HFFc6 (cell line): ENCODE measurements around the gene PLEKHM2. TPM values are rescaled to one million over a fixed set of nuclear protein-coding genes. Genes with fewer than 3 reads are reported as not detected.

Source experiments
- DNase-seq: peaks from one replicate; pipeline ENCODE4 v3.0.0-alpha.2; 2018
- H3K27ac Mint-ChIP-seq: 2 replicates; pipeline ENCODE4 v1.8.0; 2020; ENCODE audit warnings: mild to moderate bottlenecking, mixed read lengths
- H3K27me3 Mint-ChIP-seq: 2 replicates; pipeline ENCODE4 v1.8.0; 2021; ENCODE audit warnings: mild to moderate bottlenecking, moderate library complexity, mixed read lengths; ENCODE audit not compliant: insufficient read depth
- H3K36me3 Mint-ChIP-seq: 2 replicates; pipeline ENCODE4 v1.8.0; 2021; ENCODE audit warnings: low read depth, mixed read lengths
- H3K4me1 Mint-ChIP-seq: 2 replicates; pipeline ENCODE4 v1.8.0; 2020; ENCODE audit warnings: low read depth, mixed read lengths
- H3K4me3 Mint-ChIP-seq: 2 replicates; pipeline ENCODE4 v1.8.0; 2020; ENCODE audit warnings: mild to moderate bottlenecking, moderate library complexity, mixed read lengths
- H3K9me3 Mint-ChIP-seq: 2 replicates; pipeline ENCODE4 v1.8.0; 2020; ENCODE audit warnings: mild to moderate bottlenecking, mixed read lengths
- total RNA-seq, 6 experiments: library from RNA; stranded (reverse); fragmentation: NEBNext Ultra II Directional; extraction: Animal tissue kit (Norgen Biotek cat#: 25700); gene quantifications; 2 replicates in 1 of 6; 3 replicates in 5 of 6; pipeline ENCODE4 v1.2.3, GENCODE V29; 2021
- TF ChIP-seq, protein P1 (sequence below): fragments of 200-600 bp; sonication (generic); IDR thresholded peaks from 2 replicates; pipeline ENCODE4 v1.5.0; 2021; ENCODE audit warnings: antibody characterized with exemption, mild to moderate bottlenecking

Gene PLEKHM2
- total RNA-seq, 6 experiments from 2014 or later, result 61.5 to 70.5 (median 66.0) TPM

DNA sequence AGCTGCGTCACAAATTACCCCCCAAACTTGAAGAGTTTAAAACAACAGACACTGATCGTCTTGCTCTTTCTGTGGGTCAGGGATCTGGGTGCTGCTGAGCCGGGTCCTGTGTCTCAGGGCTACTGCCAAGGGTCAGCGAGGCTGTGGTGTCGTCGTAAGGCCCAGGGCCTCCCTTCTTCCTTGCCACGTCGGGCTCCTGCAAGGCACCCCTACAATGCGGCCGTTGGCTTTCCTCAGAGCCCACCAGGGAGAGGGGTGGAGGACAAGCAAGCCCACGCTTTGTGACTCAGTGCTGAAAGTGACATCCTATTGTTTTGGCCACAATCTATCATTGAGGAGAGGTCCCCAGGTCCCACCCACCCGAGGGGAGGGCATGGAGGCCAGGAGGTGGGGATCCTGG, 66.8 kb downstream of the PLEKHM2 start:
- H3K27ac Mint-ChIP-seq, result no peak overlapping the region
- TF ChIP-seq, protein P1, sequence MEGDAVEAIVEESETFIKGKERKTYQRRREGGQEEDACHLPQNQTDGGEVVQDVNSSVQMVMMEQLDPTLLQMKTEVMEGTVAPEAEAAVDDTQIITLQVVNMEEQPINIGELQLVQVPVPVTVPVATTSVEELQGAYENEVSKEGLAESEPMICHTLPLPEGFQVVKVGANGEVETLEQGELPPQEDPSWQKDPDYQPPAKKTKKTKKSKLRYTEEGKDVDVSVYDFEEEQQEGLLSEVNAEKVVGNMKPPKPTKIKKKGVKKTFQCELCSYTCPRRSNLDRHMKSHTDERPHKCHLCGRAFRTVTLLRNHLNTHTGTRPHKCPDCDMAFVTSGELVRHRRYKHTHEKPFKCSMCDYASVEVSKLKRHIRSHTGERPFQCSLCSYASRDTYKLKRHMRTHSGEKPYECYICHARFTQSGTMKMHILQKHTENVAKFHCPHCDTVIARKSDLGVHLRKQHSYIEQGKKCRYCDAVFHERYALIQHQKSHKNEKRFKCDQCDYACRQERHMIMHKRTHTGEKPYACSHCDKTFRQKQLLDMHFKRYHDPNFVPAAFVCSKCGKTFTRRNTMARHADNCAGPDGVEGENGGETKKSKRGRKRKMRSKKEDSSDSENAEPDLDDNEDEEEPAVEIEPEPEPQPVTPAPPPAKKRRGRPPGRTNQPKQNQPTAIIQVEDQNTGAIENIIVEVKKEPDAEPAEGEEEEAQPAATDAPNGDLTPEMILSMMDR, result no peak
- peaks cover 2% of the 10 kb centered on the region for H3K27me3 Mint-ChIP-seq
- H3K36me3 Mint-ChIP-seq, result no peaks in the 10 kb centered on the region
- H3K9me3 Mint-ChIP-seq, result no peaks in the 10 kb centered on the region
- H3K4me3 Mint-ChIP-seq, result no peak overlapping the region
- peaks cover 25% of the 10 kb centered on the region for H3K4me1 Mint-ChIP-seq
- no peak for DNase-seq

- TF ChIP-seq, protein P1, result no peak
- no peaks in the 10 kb centered on the region for H3K36me3 Mint-ChIP-seq
These were observed 67.6 kb downstream of the PLEKHM2 start for GRCh38 chr1:15751717-15752116.

DNA sequence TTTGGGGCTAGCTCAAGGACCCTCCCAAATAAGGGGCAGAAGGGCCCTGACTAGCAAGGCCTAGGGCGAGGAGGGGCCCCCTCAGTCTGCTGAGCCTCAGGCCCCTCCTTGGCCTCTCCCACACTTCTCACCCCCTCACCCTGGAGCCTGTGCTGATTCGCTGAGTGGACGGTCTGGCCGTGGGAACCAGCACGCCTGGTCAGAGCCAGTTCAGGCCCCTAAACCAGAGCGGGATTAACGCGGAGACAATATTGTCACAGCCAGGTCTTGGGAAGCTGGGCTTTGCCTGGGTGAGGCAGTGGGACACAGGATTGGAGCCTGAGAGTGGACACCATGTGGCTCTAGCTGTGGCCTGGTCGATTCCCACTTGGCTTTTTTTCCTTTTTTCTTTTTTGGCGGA, 69.7 kb downstream of the PLEKHM2 start:
- no peak overlapping the region for H3K27ac Mint-ChIP-seq
- TF ChIP-seq, protein P1, result no peak
- no peaks in the 10 kb centered on the region for H3K36me3 Mint-ChIP-seq
- peaks cover 2% of the 10 kb centered on the region for H3K27me3 Mint-ChIP-seq
- no peaks in the 10 kb centered on the region for H3K9me3 Mint-ChIP-seq
- H3K4me1 Mint-ChIP-seq, result peaks cover 35% of the 10 kb centered on the region
- DNase-seq, result no peak
- H3K4me3 Mint-ChIP-seq, result no peak overlapping the region

More at GRCh38 chr1:15751717-15752116, 67.6 kb downstream of the PLEKHM2 start:
- Mint-ChIP-seq H3K4me3 (no peak overlapping the region), H3K27me3 (peaks cover 2% of the 10 kb centered on the region), H3K4me1 (peaks cover 30% of the 10 kb centered on the region), H3K9me3 (no peaks in the 10 kb centered on the region), H3K27ac (no peak overlapping the region)
- DNase-seq, result no peak

DNA sequence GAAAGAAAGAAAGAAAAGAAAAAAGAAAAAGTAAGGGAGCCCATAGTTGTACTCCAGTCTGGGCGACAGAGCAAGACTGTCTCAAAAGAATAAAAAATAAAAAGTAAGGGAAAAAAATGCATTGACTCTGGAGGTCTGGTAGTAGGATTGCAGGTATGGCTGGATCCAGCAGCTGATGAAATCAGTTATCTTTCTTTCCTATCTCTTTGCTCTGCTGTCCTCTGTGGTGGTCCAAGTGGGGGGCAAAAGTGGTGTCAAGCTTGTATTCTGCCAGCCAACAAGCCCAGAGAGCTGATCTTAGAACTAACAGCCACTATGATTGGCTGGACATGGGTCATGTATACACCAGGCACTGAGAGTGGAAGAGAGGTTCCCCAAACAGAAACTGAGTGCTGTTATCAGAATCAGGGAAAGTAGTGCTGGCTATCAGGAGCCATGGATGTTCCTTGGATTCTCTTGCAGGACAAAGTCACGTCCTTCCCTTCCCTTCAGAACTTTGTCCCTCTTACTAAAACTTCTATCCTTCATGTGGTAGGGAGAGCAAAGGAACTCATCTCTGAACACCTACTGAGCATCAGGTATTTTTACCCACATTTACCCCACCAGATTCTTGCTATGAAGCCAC, 71.0 kb downstream of the PLEKHM2 start:
- H3K4me3 Mint-ChIP-seq, result no peak overlapping the region
- H3K36me3 Mint-ChIP-seq, result no peaks in the 10 kb centered on the region
- H3K27ac Mint-ChIP-seq, result no peak overlapping the region
- H3K9me3 Mint-ChIP-seq, result no peaks in the 10 kb centered on the region
- TF ChIP-seq, protein P1, result no peak
- DNase-seq, result no peak
- H3K27me3 Mint-ChIP-seq, result peaks cover 2% of the 10 kb centered on the region
- peaks cover 27% of the 10 kb centered on the region for H3K4me1 Mint-ChIP-seq

GRCh38 chr1:15755646-15756040, 71.5 kb downstream of the PLEKHM2 start:
- TF ChIP-seq, protein P1, result no peak
- peaks cover 30% of the 10 kb centered on the region for H3K4me1 Mint-ChIP-seq
- no peak overlapping the region for H3K27ac Mint-ChIP-seq
- no peaks in the 10 kb centered on the region for H3K9me3 Mint-ChIP-seq
- DNase-seq, result no peak
- H3K4me3 Mint-ChIP-seq, result no peak overlapping the region
- H3K27me3 Mint-ChIP-seq, result peaks cover 2% of the 10 kb centered on the region
- H3K36me3 Mint-ChIP-seq, result no peaks in the 10 kb centered on the region
